Epithelial cell of esophagus (primary cell): Measurements from ENCODE around the gene GRAMD2A.

ENCODE experiments used
- DNase-seq: peaks from one replicate; pipeline ENCODE4 v3.0.0; 2010; ENCODE audit warnings: low read depth
- H3K4me3 ChIP-seq: 2 replicates; pipeline ENCODE4 v1.5.1; 2011; ENCODE audit warnings: mild to moderate bottlenecking, low read length, control low read depth
- TF ChIP-seq, protein P1 (sequence below): IDR thresholded peaks from 2 replicates; pipeline ENCODE4 v1.5.1; 2011; ENCODE audit warnings: low read depth, mild to moderate bottlenecking, low read length, control low read depth, inconsistent platforms; ENCODE audit not compliant: insufficient read depth; ENCODE audit errors: missing control alignments

Gene GRAMD2A

DNA sequence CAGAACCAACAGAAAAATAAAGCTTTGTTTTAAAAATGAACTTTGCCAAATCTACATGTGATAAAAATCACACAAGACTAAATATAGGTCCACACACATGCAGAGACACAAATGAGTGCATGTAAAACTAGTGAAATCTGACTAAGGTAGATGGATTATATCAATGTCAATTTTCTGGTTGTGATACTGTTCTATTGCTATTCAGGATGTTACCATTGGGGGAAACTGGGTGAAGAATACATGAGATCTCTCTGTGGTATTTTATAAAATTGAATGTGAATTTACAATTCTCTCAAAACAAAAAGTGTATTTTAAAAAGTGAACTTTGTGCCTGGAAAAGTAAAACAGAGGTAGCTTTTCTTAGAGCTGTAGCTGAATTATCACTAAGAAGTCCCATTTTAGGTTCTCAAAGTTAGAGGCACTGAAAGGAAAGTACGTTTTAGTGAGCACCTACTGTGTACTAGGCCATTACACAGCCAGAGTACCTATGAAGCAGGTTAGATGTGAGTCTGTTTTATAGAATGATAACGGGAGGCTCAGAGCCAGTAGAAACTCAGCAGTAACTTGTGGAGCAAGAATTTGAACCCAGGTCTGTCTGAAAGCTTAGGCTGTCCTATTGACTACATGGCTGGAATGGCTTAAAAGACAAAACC lies 8.2 kb downstream of the GRAMD2A start:
- H3K4me3 ChIP-seq = no peak overlapping the region
- no peak for DNase-seq

GRCh38 chr15:72184165-72184811 lies 13.3 kb downstream of the GRAMD2A start:
- DNase-seq = peak; percentile 61
- H3K4me3 ChIP-seq = peak overlapping the region; percentile 25
- TF ChIP-seq, protein P1, sequence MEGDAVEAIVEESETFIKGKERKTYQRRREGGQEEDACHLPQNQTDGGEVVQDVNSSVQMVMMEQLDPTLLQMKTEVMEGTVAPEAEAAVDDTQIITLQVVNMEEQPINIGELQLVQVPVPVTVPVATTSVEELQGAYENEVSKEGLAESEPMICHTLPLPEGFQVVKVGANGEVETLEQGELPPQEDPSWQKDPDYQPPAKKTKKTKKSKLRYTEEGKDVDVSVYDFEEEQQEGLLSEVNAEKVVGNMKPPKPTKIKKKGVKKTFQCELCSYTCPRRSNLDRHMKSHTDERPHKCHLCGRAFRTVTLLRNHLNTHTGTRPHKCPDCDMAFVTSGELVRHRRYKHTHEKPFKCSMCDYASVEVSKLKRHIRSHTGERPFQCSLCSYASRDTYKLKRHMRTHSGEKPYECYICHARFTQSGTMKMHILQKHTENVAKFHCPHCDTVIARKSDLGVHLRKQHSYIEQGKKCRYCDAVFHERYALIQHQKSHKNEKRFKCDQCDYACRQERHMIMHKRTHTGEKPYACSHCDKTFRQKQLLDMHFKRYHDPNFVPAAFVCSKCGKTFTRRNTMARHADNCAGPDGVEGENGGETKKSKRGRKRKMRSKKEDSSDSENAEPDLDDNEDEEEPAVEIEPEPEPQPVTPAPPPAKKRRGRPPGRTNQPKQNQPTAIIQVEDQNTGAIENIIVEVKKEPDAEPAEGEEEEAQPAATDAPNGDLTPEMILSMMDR = no peak

More for the DNA sequence above, 8.2 kb downstream of the GRAMD2A start:
- TF ChIP-seq, protein P1 = no peak

DNA sequence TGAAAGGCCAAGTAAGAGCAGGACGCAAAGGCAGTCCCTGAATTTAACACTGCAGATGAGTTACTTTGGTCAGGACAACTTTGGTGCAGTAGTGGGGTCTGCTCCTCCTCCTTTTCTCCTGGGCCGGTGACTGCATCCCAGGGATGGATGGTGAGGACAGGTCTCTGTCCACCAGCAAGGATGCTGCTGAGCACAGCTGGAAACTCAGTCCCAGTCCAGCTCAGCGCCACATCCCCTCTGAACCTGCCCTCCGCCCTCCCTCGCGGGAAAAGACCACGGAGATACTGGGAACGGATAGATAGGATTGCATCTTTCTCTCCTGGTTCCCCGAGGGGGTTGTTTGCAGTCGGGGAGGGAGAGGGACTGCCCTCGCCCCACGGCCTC lies 13.8 kb downstream of the GRAMD2A start:
- DNase-seq = no peak
- H3K4me3 ChIP-seq = peak overlapping the region; percentile 7
- TF ChIP-seq, protein P1 = no peak

- no peak overlapping the region for H3K4me3 ChIP-seq
- TF ChIP-seq, protein P1 = no peak
- peak; percentile 65 for DNase-seq
These were observed 14.9 kb downstream of the GRAMD2A start for GRCh38 chr15:72182673-72183072.

GRCh38 chr15:72182244-72182643 lies 15.3 kb downstream of the GRAMD2A start:
- H3K4me3 ChIP-seq = no peak overlapping the region
- DNase-seq = no peak
- TF ChIP-seq, protein P1 = no peak

DNA sequence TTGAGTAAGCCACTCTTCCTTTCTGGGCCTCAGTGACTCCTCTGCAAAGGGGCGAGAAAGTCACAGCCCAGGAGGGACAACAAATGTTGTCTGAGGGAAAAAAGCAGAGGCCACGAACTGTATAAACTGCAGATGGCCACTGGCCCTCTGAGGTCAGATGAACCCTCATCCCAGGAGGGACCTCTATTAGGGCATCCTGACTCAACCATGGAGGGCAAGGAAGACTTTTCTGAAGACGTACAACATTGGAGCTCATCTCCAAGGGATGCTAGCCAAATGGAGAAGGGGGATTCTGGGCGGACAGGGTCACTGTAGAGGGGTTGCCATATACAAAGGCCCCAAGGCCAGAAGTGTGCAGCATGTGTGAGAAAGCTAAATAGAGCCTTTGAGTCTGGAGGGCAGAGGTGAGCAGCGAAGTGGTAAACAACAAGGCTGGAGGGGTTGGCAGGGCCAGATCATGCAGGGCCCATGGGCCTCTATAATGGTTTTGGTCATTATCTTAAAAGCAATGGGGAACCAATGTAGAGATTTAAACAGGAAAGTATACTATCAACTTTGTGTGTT lies 16.7 kb downstream of the GRAMD2A start:
- no peak overlapping the region for H3K4me3 ChIP-seq
- TF ChIP-seq, protein P1 = no peak
- DNase-seq = no peak
